B cell (primary cell): ENCODE results near the gene UQCC3. TPM values are rescaled to one million over a fixed set of nuclear protein-coding genes. Genes with fewer than 3 reads are reported as not detected.

Source experiments
- ATAC-seq: fragments of 200-7000 bp; cut with Tn5 transposase; one replicate; pipeline ENCODE4 v1.10.0; 2021; ENCODE audit warnings: low read depth, mild to moderate bottlenecking, moderate number of reproducible peaks, moderate library complexity
- CTCF ChIA-PET: fragments of 350-600 bp; sonication (Branson Sonifier 250); formaldehyde crosslinking; loops from one replicate; lab custom pipeline; 2021; ENCODE audit warnings: antibody characterized with exemption, inconsistent platforms; lab: Charles Lee
- POLR2A ChIA-PET: fragments of 350-600 bp; sonication (Branson Sonifier 250); formaldehyde crosslinking; loops from one replicate; lab custom pipeline; 2021; ENCODE audit warnings: antibody characterized with exemption; lab: Charles Lee
- DNase-seq: peaks from one replicate; pipeline ENCODE4 v3.0.0; 2013
- H2AFZ ChIP-seq: 2 replicates; pipeline ENCODE4 v1.6.1; 2012; ENCODE audit warnings: mild to moderate bottlenecking, low read depth, low read length; ENCODE audit not compliant: insufficient read depth, poor library complexity, severe bottlenecking
- H3K27ac ChIP-seq, 2 donors: 1 replicate in 1 of 2; 2 replicates in 1 of 2; pipeline ENCODE4 v1.5.1; 2012 to 2013; ENCODE audit warnings: low read length in 2 of 2, mild to moderate bottlenecking in 2 of 2, moderate library complexity in 1 of 2
- H3K27me3 ChIP-seq, 4 experiments: fragments of 200-600 bp in 1 of 4; sonication (generic) in 1 of 4; replicated peaks in 1 of 4; 1 replicate in 2 of 4; 2 replicates in 2 of 4; pipeline versions ENCODE4 v1.6.1 to v1.7.0; 2013 to 2016; ENCODE audit warnings: low read length in 3 of 4, mild to moderate bottlenecking in 2 of 4, mixed read lengths in 1 of 4, moderate library complexity in 1 of 4; ENCODE audit not compliant: insufficient read depth in 4 of 4, control insufficient read depth in 3 of 4; ENCODE audit errors: control extremely low read depth in 1 of 4
- H3K36me3 ChIP-seq, 2 experiments: replicated peaks in 1 of 2; 1 replicate in 1 of 2; 2 replicates in 1 of 2; pipeline versions ENCODE4 v1.6.1 to v1.7.1; 2013; ENCODE audit warnings: low read length in 1 of 2; ENCODE audit not compliant: insufficient read depth in 2 of 2, control insufficient read depth in 1 of 2; ENCODE audit errors: control extremely low read depth in 1 of 2, extremely low read depth in 1 of 2
- H3K4me1 ChIP-seq, 2 donors: fragments of 200-600 bp in 1 of 2; sonication (generic) in 1 of 2; 1 replicate in 1 of 2; 2 replicates in 1 of 2; pipeline versions ENCODE4 v1.5.1 to v1.6.1; 2013 to 2017; ENCODE audit warnings: low read length in 2 of 2; ENCODE audit not compliant: control insufficient read depth in 2 of 2, insufficient read depth in 2 of 2
- H3K4me2 ChIP-seq: replicated peaks from 2 replicates; pipeline ENCODE3; 2012; ENCODE audit warnings: mild to moderate bottlenecking, low read depth, low read length; ENCODE audit not compliant: poor library complexity, severe bottlenecking
- H3K4me3 ChIP-seq, 5 experiments: fragments of 200-600 bp in 1 of 5; sonication (generic) in 1 of 5; 1 replicate in 3 of 5; 2 replicates in 2 of 5; pipeline versions ENCODE4 v1.5.1 to v1.7.0; 2011 to 2016; ENCODE audit warnings: low read length in 4 of 5, mild to moderate bottlenecking in 4 of 5, low read depth in 2 of 5, control low read depth in 1 of 5, moderate library complexity in 1 of 5; ENCODE audit not compliant: insufficient read depth in 1 of 5; ENCODE audit errors: control extremely low read depth in 1 of 5, extremely low read depth in 1 of 5
- H3K79me2 ChIP-seq: fragments of 200-600 bp; sonication (generic); one replicate; pipeline ENCODE4 v1.6.0; 2016; ENCODE audit warnings: low read length; ENCODE audit not compliant: control insufficient read depth, insufficient read depth
- H3K9ac ChIP-seq: fragments of 200-600 bp; sonication (generic); 2 replicates; pipeline ENCODE4 v1.6.1; 2017; ENCODE audit warnings: mild to moderate bottlenecking, low read length, moderate library complexity
- H3K9me3 ChIP-seq, 3 donors: one replicate each; pipeline versions ENCODE4 v1.6.1 to v1.7.1; 2013; ENCODE audit warnings: low read length in 2 of 3; ENCODE audit not compliant: control insufficient read depth in 2 of 3, insufficient read depth in 1 of 3; ENCODE audit errors: control extremely low read depth in 1 of 3
- H4K20me1 ChIP-seq: 2 replicates; pipeline ENCODE4 v1.6.0; 2012; ENCODE audit warnings: mild to moderate bottlenecking, low read length; ENCODE audit not compliant: insufficient read depth, control insufficient read depth, poor library complexity, severe bottlenecking
- H3K27ac Mint-ChIP-seq: one replicate; pipeline ENCODE4 v1.8.0; 2021; ENCODE audit warnings: mixed read lengths
- H3K27me3 Mint-ChIP-seq: one replicate; pipeline ENCODE4 v1.8.0; 2021; ENCODE audit warnings: mixed read lengths
- H3K4me1 Mint-ChIP-seq: one replicate; pipeline ENCODE4 v1.8.0; 2021; ENCODE audit warnings: mixed read lengths
- H3K4me3 Mint-ChIP-seq: one replicate; pipeline ENCODE4 v1.8.0; 2021; ENCODE audit warnings: mixed read lengths
- H3K9me3 Mint-ChIP-seq: one replicate; pipeline ENCODE4 v1.8.0; 2022; ENCODE audit warnings: mixed read lengths; ENCODE audit not compliant: insufficient read depth
- EZH2 ChIP-seq: IDR thresholded peaks from 2 replicates; pipeline ENCODE4 v1.6.1; 2012; ENCODE audit warnings: borderline replicate concordance, low read depth, mild to moderate bottlenecking, moderate library complexity, low read length; ENCODE audit not compliant: insufficient read depth, poor library complexity, severe bottlenecking
- WGBS: methylation state at CpG from one replicate; pipeline ENCODE4 v1.1.5; 2013; ENCODE audit warnings: missing lambda C conversion rate; ENCODE audit not compliant: insufficient coverage; 5-methylcytosine and 5-hydroxymethylcytosine counted together
- intact Hi-C: fragments of 100-400 bp; cut with micrococcal nuclease; formaldehyde crosslinking; loops from one replicate; pipeline ENCODE4 v1.10.0; 2022
- polyA plus RNA-seq: library from polyadenylated mRNA; depleted of rRNA; stranded (reverse); fragments of >200 nt; gene quantifications from 2 replicates; pipeline ENCODE4 v1.2.3, GENCODE V29; 2012
- total RNA-seq, 2 donors: library from RNA; stranded (reverse); fragments of 120-200 nt in 1 of 2; gene quantifications; 1 replicate in 1 of 2; 2 replicates in 1 of 2; pipeline versions ENCODE4 v1.2.3 to v1.2.4, GENCODE V29; 2013 to 2022
- TF ChIP-seq, protein P1 (sequence below): fragments of 200-600 bp; IDR thresholded peaks from one replicate; pipeline ENCODE4 v1.8.0; 2022; ENCODE audit warnings: antibody characterized with exemption, mild to moderate bottlenecking

The UQCC3 gene
- total and polyA plus RNA-seq, 2 donors (not counting 1 experiment from before 2014, with no cell fraction given) = 5.6 to 6.5 TPM

DNA sequence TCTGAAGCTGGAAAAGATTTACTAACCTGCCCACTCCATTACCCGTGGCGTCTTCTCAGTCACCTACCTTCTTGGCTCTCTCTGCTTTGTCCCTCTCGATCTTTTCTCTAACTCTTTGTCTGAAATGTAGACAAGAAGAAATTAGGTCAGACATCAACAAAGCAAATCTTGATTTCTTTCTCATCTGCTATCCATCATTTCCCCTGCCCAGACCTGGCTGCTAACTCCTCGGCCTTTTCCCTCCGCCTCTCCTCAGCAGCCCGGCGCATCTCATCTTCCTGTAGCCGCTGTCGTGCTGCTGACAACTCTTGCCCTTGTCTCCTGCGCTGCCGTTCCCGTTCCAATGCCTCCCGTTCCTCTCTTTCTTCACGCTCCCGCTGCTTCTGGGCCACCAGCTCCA, 6.2 kb downstream of the UQCC3 start:
- H3K9ac ChIP-seq = peak overlapping the region; percentile 99
- 100% methylated on average over 8 of the region's 15 CpGs for WGBS
- peak overlapping the region; percentile 90 for H3K4me2 ChIP-seq
- no peaks in the 10 kb centered on the region for H3K9me3 Mint-ChIP-seq
- H3K9me3 ChIP-seq = no peaks in the 10 kb centered on the region
- CTCF ChIA-PET = no interaction called here
- H3K4me3 ChIP-seq = peak overlapping the region in 3 of 5 experiments; percentile 71 to 99 (median 99)
- H3K27me3 Mint-ChIP-seq = no peaks in the 10 kb centered on the region
- DNase-seq = no peak
- peaks cover 48% of the 10 kb centered on the region for H3K79me2 ChIP-seq
- H4K20me1 ChIP-seq = peaks cover 2% of the 10 kb centered on the region
- no peak overlapping the region for H2AFZ ChIP-seq
- H3K27ac ChIP-seq = peak overlapping the region in 1 of 2 donors; percentile 99
- no peaks in the 10 kb centered on the region for H3K27me3 ChIP-seq
- peaks cover 1 to 27% of the 10 kb centered on the region in 2 experiments for H3K36me3 ChIP-seq
- POLR2A ChIA-PET = interaction anchor here (1.0 to 1.9 kb wide), 3 partner anchors 10 to 12 kb away, joined by 3 to 6 read pairs (median 5); partner anchors contain the start of genes C11orf98 and CSKMT
- H3K4me1 ChIP-seq = peaks cover 16 to 28% of the 10 kb centered on the region in 2 donors
- peak overlapping the region; percentile 93 for H3K27ac Mint-ChIP-seq
- intact Hi-C loops = loop anchor here (2.0 kb wide), 1 partner anchor 13 kb away; the partner anchor contains the start of genes C11orf98 and CSKMT
- ATAC-seq = no peak
- H3K4me3 Mint-ChIP-seq = peak overlapping the region; percentile 88
- TF ChIP-seq, protein P1, sequence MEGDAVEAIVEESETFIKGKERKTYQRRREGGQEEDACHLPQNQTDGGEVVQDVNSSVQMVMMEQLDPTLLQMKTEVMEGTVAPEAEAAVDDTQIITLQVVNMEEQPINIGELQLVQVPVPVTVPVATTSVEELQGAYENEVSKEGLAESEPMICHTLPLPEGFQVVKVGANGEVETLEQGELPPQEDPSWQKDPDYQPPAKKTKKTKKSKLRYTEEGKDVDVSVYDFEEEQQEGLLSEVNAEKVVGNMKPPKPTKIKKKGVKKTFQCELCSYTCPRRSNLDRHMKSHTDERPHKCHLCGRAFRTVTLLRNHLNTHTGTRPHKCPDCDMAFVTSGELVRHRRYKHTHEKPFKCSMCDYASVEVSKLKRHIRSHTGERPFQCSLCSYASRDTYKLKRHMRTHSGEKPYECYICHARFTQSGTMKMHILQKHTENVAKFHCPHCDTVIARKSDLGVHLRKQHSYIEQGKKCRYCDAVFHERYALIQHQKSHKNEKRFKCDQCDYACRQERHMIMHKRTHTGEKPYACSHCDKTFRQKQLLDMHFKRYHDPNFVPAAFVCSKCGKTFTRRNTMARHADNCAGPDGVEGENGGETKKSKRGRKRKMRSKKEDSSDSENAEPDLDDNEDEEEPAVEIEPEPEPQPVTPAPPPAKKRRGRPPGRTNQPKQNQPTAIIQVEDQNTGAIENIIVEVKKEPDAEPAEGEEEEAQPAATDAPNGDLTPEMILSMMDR = no peak
- no peak for TF ChIP-seq EZH2
- H3K4me1 Mint-ChIP-seq = peaks cover 40% of the 10 kb centered on the region

DNA sequence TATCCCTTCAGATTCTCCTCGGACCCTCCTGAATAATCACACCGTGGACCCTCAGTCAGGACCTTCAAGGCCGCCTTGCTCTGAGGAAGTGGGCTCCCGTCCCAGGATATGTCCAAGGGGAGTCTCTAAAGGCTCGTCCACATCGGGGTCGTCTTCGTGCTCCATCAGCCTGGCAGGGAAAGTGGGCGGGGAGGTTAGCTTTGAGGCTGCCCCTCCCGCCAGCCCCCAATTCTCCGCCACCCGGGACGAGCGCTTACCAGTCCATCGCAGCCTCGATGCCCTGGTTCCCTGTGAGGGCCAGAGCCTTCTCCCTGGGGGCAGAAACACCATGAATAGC, 6.9 kb downstream of the UQCC3 start:
- Mint-ChIP-seq H3K27me3 (no peaks in the 10 kb centered on the region), H3K9me3 (no peaks in the 10 kb centered on the region), H3K27ac (peak overlapping the region; percentile 93), H3K4me3 (peak overlapping the region; percentile 88), H3K4me1 (peaks cover 34% of the 10 kb centered on the region)
- POLR2A ChIA-PET = interaction anchor here (1.0 to 3.2 kb wide), 4 partner anchors 11 to 87 kb away, joined by 3 to 16 read pairs (median 5); partner anchors contain the start of genes C11orf98, CSKMT, EML3 and TUT1
- H3K79me2 ChIP-seq = peaks cover 41% of the 10 kb centered on the region
- peak overlapping the region; percentile 99 for H3K9ac ChIP-seq
- H3K27me3 ChIP-seq = no peaks in the 10 kb centered on the region
- H2AFZ ChIP-seq = peak overlapping the region; percentile 96
- CTCF ChIA-PET = interaction anchor here (1.5 kb wide), 1 partner anchor 83 kb away, joined by 3 read pairs; the partner anchor contains the start of gene POLR2G
- peak overlapping the region; percentile 71 to 99 (median 98) for H3K4me3 ChIP-seq
- 1% methylated on average over 11 of the region's 16 CpGs for WGBS
- peak overlapping the region; percentile 83 to 99 for H3K27ac ChIP-seq
- H3K4me2 ChIP-seq = peak overlapping the region; percentile 90
- no peaks in the 10 kb centered on the region for H3K9me3 ChIP-seq
- ATAC-seq = no peak
- peaks cover 9 to 21% of the 10 kb centered on the region in 2 donors for H3K4me1 ChIP-seq
- intact Hi-C loops = loop anchor here (2.0 kb wide), 1 partner anchor 14 kb away; the partner anchor contains the start of genes C11orf98 and CSKMT
- TF ChIP-seq, protein P1 = no peak
- TF ChIP-seq EZH2 = no peak
- no peaks in the 10 kb centered on the region for H4K20me1 ChIP-seq
- H3K36me3 ChIP-seq = peaks cover 1 to 24% of the 10 kb centered on the region in 2 experiments
- DNase-seq = peak; percentile 29
